GM19452 (cell line): ENCODE results near the gene SLC8B1.

Experiments used
- ATAC-seq: cut with Tn5 transposase; IDR thresholded peaks from one replicate; pipeline ENCODE4 v1.9.1; 2021; ENCODE audit not compliant: unreplicated experiment

The SLC8B1 gene

DNA sequence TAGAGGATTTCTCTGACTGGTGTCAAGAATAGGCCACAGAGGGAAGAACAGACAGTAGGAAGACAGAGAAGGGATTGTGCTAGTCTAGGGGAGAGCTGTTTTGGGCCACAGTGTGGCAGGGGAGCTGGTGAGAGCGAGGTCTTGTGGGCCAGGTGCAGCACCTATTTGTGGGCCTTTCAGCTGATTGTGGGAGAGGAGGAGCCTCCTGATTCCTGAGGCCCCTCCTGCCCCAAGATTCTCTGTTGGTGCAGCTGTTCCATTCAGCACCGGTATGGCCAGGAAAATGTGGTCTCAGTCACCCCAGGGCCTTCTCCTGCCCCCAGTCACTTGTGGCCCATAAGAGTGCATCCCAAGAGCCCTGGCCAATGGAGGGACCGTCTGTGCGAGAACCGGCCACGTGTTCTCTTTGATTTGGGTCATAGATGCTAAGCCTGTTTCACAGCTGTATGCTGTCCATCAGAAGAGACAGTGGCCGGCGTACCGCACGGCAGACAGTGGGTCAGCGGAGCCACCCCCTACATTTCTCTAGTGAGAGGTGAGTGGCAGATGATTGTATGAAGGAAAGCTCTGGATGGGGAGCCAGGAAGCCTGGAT is 86.0 kb downstream of the SLC8B1 start:
- ATAC-seq: no peak
